NCI-H1048 (cell line): Measurements from ENCODE around the gene HIGD1B.
A peak's percentile ranks its signal among the peaks of the same experiment; 100 is the strongest.

Experiments
- DNase-seq: peaks from one replicate; lab custom pipeline; 2025; lab: John Stamatoyannopoulos, UW

HIGD1B gene

GRCh38 chr17:44837196-44837595 is 10.5 kb upstream of the HIGD1B start:
- DNase-seq, result no peak

- no peak for DNase-seq
Measured at GRCh38 chr17:44840274-44840673, 7.4 kb upstream of the HIGD1B start.

- no peak for DNase-seq
Measured at GRCh38 chr17:44840936-44841335, 6.7 kb upstream of the HIGD1B start.

GRCh38 chr17:44842748-44843147 is 4.9 kb upstream of the HIGD1B start:
- no peak for DNase-seq

- DNase-seq, result no peak
Measured at GRCh38 chr17:44844390-44844830, 3.3 kb upstream of the HIGD1B start.

GRCh38 chr17:44846206-44846605 is 1.5 kb upstream of the HIGD1B start:
- DNase-seq, result no peak

- DNase-seq, result no peak
Measured at GRCh38 chr17:44848257-44848795, 643 bp downstream of the HIGD1B start.

GRCh38 chr17:44848961-44849489 is 1.3 kb downstream of the HIGD1B start:
- no peak for DNase-seq

GRCh38 chr17:44850025-44850424 is 2.3 kb downstream of the HIGD1B start:
- DNase-seq, result no peak

GRCh38 chr17:44850612-44851011 is 2.9 kb downstream of the HIGD1B start:
- no peak for DNase-seq

GRCh38 chr17:44854192-44854591 is 6.5 kb downstream of the HIGD1B start:
- no peak for DNase-seq

GRCh38 chr17:44859701-44860100 is 12.0 kb downstream of the HIGD1B start:
- DNase-seq, result no peak

- DNase-seq, result no peak
Measured at GRCh38 chr17:44862278-44862914, 14.7 kb downstream of the HIGD1B start.

- DNase-seq, result no peak
Measured at GRCh38 chr17:44863061-44863918, 15.6 kb downstream of the HIGD1B start.

- DNase-seq, result no peak
Measured at GRCh38 chr17:44864831-44865230, 17.1 kb downstream of the HIGD1B start.

GRCh38 chr17:44865231-44865660 is 17.6 kb downstream of the HIGD1B start:
- DNase-seq, result peak; percentile 65

GRCh38 chr17:44865931-44866330 is 18.2 kb downstream of the HIGD1B start:
- DNase-seq, result no peak

- DNase-seq, result no peak
Measured at GRCh38 chr17:44867841-44868240, 20.2 kb downstream of the HIGD1B start.

- DNase-seq, result no peak
Measured at GRCh38 chr17:44871556-44871955, 23.9 kb downstream of the HIGD1B start.

GRCh38 chr17:44872131-44872768 is 24.6 kb downstream of the HIGD1B start:
- DNase-seq, result no peak

- no peak for DNase-seq
Measured at GRCh38 chr17:44875761-44876160, 28.1 kb downstream of the HIGD1B start.

- DNase-seq, result no peak
Measured at GRCh38 chr17:44877121-44877520, 29.4 kb downstream of the HIGD1B start.
